ENCODE measurements around the gene SNX32.

GRCh38 chr11:65793625-65794400 is 40.0 kb upstream of the SNX32 start:
- TF ChIP-seq REST (IDR thresholded peaks at IDR 0.05; ENCODE audit: low read depth) (no peak), POLR2AphosphoS5 (IDR thresholded peaks at IDR 0.05; ENCODE audit: low read depth, low read length) (no peak)

All from HCT116 (cell line).